GM19238 (cell line): ENCODE results near the gene CBLC.
"Not testable (repeated sequence)": the region's sequence is repeated elsewhere in the genome, so short reads cannot be mapped to it uniquely, and the experiment has no call there.

Experiments used
- DNase-seq: peaks from one replicate; pipeline ENCODE4 v3.0.0; 2011; ENCODE audit warnings: low spot score; ENCODE audit not compliant: insufficient read length

Gene CBLC

GRCh38 chr19:44818466-44819031 is 40.9 kb downstream of the CBLC start:
- no peak for DNase-seq

GRCh38 chr19:44819246-44819832 is 41.6 kb downstream of the CBLC start:
- DNase-seq = no peak

GRCh38 chr19:44820648-44821609 is 43.2 kb downstream of the CBLC start:
- DNase-seq = no peak

- no peak for DNase-seq
Measured at GRCh38 chr19:44822177-44822576, 44.5 kb downstream of the CBLC start.

- no peak for DNase-seq
Measured at GRCh38 chr19:44822670-44823372, 45.1 kb downstream of the CBLC start.

- no peak for DNase-seq
Measured at GRCh38 chr19:44823373-44823698, 45.6 kb downstream of the CBLC start.

GRCh38 chr19:44824761-44825160 is 47.1 kb downstream of the CBLC start:
- DNase-seq = no peak

GRCh38 chr19:44832875-44833274 is 55.2 kb downstream of the CBLC start:
- DNase-seq = not testable (repeated sequence)

GRCh38 chr19:44834399-44834798 is 56.7 kb downstream of the CBLC start:
- not testable (repeated sequence) for DNase-seq

- DNase-seq = no peak
Measured at GRCh38 chr19:44839276-44839675, 61.6 kb downstream of the CBLC start.

GRCh38 chr19:44840811-44841210 is 63.1 kb downstream of the CBLC start:
- DNase-seq = no peak

- no peak for DNase-seq
Measured at GRCh38 chr19:44841231-44841630, 63.5 kb downstream of the CBLC start.

- DNase-seq = no peak
Measured at GRCh38 chr19:44845286-44845611, 67.6 kb downstream of the CBLC start.

- peak; percentile 89 for DNase-seq
Measured at GRCh38 chr19:44845612-44846454, 68.1 kb downstream of the CBLC start, which contains the start of gene NECTIN2. NECTIN2 (plus strand) TSS chr19:44846297; CDS start chr19:44846526, 229 bp downstream.

- DNase-seq = no peak
Measured at GRCh38 chr19:44846455-44847143, 68.9 kb downstream of the CBLC start.

- DNase-seq = no peak
Measured at GRCh38 chr19:44847144-44848035, 69.7 kb downstream of the CBLC start.

- no peak for DNase-seq
Measured at GRCh38 chr19:44848036-44848811, 70.5 kb downstream of the CBLC start.

GRCh38 chr19:44848812-44849447 is 71.2 kb downstream of the CBLC start:
- DNase-seq = no peak
